ENCODE results near the gene MLXIPL. TPM values are rescaled to one million over a fixed set of nuclear protein-coding genes. Genes with fewer than 3 reads are reported as not detected.
A peak's percentile ranks its signal among the peaks of the same experiment; 100 is the strongest.

MLXIPL gene
- total RNA-seq, 1 donor, result 0.72 TPM

DNA sequence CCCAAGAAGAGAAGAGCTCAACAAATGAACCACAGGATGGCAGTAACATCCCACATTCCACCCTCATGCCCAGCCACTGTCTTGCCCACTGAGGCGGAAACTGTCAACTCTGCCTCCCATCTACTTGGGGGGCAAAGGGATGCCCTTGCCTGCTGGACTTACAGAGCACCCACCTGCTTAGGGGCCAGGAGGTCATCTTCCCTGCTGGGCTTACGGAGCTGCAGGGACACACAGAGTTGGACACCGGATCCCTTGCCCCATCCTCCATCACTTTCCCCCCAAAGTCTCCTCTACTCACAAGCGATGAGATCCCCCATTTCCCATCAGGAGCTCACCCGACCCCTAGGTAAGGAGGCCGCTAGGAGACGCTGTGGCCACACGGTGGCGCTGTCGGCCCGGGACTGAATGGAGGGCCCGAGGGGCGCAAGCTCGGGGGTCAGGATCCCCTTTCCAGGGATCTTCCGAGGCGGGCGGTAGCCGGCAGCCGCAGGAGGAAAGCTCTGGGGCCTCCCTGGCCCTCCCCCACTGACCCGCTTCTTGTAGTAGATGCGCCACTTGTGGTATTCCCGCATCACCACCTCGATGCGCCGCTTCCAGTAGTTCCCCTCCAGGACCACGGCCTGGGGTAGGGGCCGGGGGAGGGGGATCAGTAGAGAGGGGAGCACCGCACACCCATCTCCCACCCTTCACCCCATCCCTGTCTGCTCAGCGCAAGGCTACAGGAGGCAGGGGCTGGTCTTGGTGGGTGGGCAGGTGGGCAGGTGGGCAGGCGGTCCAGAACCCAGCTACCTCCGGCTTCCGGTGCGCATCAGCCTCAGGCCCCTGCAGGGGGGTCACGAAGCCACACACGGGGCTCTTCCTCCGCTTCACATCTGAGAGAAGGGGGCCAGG, 17.3 kb downstream of the MLXIPL start:
- peak; percentile 98 for DNase-seq (ENCODE audit: insufficient read length, low spot score, missing footprints)
- Histone ChIP-seq H2AFZ (ENCODE audit: low read length) (peak overlapping the region; percentile 41), H3K27ac (ENCODE audit: low read depth, low read length) (no peak overlapping the region), H3K79me2 (ENCODE audit: insufficient read depth, low read length) (no peaks in the 10 kb centered on the region), H3K4me1 (ENCODE audit: insufficient read depth, low read length) (peaks cover 2% of the 10 kb centered on the region), H3K4me2 (ENCODE audit: insufficient read depth, low read length) (peak overlapping the region; percentile 67), H3K9me3 (ENCODE audit: low read depth, low read length) (no peaks in the 10 kb centered on the region), H3K4me3 (ENCODE audit: insufficient read depth, low read length) (peak overlapping the region; percentile 46), H3K27me3 (ENCODE audit: insufficient read depth, low read length) (peaks cover 4% of the 10 kb centered on the region), H4K20me1 (ENCODE audit: insufficient read depth, low read length) (no peaks in the 10 kb centered on the region), H3K36me3 (ENCODE audit: insufficient read depth, low read length) (no peaks in the 10 kb centered on the region)
- TF ChIP-seq, protein P1, sequence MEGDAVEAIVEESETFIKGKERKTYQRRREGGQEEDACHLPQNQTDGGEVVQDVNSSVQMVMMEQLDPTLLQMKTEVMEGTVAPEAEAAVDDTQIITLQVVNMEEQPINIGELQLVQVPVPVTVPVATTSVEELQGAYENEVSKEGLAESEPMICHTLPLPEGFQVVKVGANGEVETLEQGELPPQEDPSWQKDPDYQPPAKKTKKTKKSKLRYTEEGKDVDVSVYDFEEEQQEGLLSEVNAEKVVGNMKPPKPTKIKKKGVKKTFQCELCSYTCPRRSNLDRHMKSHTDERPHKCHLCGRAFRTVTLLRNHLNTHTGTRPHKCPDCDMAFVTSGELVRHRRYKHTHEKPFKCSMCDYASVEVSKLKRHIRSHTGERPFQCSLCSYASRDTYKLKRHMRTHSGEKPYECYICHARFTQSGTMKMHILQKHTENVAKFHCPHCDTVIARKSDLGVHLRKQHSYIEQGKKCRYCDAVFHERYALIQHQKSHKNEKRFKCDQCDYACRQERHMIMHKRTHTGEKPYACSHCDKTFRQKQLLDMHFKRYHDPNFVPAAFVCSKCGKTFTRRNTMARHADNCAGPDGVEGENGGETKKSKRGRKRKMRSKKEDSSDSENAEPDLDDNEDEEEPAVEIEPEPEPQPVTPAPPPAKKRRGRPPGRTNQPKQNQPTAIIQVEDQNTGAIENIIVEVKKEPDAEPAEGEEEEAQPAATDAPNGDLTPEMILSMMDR (IDR thresholded peaks at IDR 0.05; ENCODE audit: extremely low read depth, low read depth, low read length), result peak; percentile 85

DNA sequence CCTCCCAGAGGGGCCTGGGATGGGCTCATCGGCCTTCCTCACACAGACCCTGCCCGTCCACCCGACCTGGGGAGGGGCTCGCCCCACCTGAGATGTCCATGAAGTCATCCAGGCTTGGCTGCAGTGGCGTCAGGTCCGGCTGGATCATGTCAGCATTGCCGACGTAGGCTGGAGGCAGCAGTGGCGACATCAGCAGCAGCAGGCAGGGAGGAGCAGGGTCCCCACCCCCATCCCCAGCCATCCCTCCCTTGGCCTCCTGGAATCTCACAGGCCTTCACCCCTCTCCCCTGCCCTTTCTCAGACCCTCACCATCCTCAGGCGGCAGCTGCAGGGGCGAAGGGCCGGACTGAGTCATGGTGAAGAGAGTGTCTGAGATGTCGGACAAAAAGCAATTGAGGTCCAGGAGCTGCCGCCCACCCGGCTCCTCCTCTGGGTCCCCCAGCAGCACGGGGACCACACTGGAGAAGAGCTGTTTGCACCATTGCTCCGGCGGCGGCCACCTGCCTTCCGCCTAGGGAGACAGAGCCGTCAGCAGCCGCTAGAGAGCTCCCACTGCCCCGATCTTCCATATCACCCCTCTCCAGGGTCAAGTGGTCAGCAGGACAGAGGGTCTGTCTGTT, 18.6 kb downstream of the MLXIPL start:
- no peaks in the 10 kb centered on the region for H3K9me3 ChIP-seq (ENCODE audit: low read depth, low read length)
- H3K27me3 ChIP-seq (ENCODE audit: insufficient read depth, low read length), result peaks cover 4% of the 10 kb centered on the region
- H3K27ac ChIP-seq (ENCODE audit: low read depth, low read length), result no peak overlapping the region
- H3K36me3 ChIP-seq (ENCODE audit: insufficient read depth, low read length), result no peaks in the 10 kb centered on the region
- peak; percentile 45 for DNase-seq (ENCODE audit: insufficient read length, low spot score, missing footprints)
- H4K20me1 ChIP-seq (ENCODE audit: insufficient read depth, low read length), result no peaks in the 10 kb centered on the region
- H3K4me1 ChIP-seq (ENCODE audit: insufficient read depth, low read length), result peaks cover 2% of the 10 kb centered on the region
- no peak overlapping the region for H3K4me3 ChIP-seq (ENCODE audit: insufficient read depth, low read length)
- no peak overlapping the region for H3K4me2 ChIP-seq (ENCODE audit: insufficient read depth, low read length)
- TF ChIP-seq, protein P1 (IDR thresholded peaks at IDR 0.05; ENCODE audit: extremely low read depth, low read depth, low read length), result no peak
- H3K79me2 ChIP-seq (ENCODE audit: insufficient read depth, low read length), result no peaks in the 10 kb centered on the region
- no peak overlapping the region for H2AFZ ChIP-seq (ENCODE audit: low read length)

DNA sequence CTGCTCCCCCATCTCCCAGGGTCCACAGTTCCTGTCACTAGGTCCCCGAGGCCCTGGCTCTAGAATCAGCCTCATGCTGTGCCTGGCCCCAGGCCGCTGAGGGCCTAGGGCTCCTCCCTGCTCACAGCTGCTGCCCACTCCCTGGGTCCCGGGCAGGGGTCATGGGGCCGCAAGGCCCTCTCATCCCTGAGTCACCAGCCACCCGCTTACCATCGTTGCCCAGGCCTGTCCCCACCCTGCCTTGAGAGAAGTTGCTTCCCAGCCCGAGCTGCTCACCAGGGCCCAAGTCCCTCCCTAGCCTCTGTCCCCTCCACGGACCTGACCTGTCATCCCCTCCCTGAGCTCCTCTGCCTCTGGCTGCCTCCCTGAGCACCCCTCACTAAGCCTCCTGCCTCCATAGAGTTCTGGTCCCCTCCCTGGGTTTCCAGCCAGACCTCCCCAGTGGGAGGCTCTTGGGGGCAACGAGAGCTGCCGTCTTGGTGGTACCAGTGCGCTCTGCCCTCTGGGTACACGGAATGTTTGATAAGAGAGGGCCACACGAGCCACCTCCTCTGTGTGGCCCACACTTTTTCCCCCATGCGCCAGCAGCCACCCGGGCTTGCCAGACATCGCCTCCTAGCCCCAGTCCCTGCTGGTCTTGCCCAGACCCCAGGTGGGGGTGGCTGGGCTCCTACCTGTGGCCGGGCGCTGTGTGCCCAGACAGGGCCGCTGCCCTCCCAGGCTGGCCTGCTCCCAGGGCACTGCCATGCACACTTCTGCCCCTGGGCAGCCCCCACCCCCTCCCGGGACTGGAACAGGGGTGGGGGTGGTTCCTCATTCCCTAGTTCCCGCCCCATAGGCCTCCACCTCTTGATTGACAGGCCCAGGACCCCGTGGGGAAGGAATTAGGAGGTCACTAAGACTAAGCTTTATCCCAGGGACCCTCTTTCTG, 21.3 kb downstream of the MLXIPL start:
- Histone ChIP-seq H3K4me1 (ENCODE audit: insufficient read depth, low read length) (peaks cover 2% of the 10 kb centered on the region), H4K20me1 (ENCODE audit: insufficient read depth, low read length) (no peaks in the 10 kb centered on the region), H3K4me3 (ENCODE audit: insufficient read depth, low read length) (no peak overlapping the region), H3K79me2 (ENCODE audit: insufficient read depth, low read length) (no peaks in the 10 kb centered on the region), H2AFZ (ENCODE audit: low read length) (peak overlapping the region; percentile 58), H3K9me3 (ENCODE audit: low read depth, low read length) (no peaks in the 10 kb centered on the region), H3K27ac (ENCODE audit: low read depth, low read length) (no peak overlapping the region), H3K4me2 (ENCODE audit: insufficient read depth, low read length) (no peak overlapping the region), H3K36me3 (ENCODE audit: insufficient read depth, low read length) (no peaks in the 10 kb centered on the region), H3K27me3 (ENCODE audit: insufficient read depth, low read length) (peaks cover 4% of the 10 kb centered on the region)
- peak; percentile 81 for DNase-seq (ENCODE audit: insufficient read length, low spot score, missing footprints)
- TF ChIP-seq, protein P1 (IDR thresholded peaks at IDR 0.05; ENCODE audit: extremely low read depth, low read depth, low read length), result no peak
